NCI-H2227 (cell line): ENCODE measurements around the gene SMIM24.
"Not testable (repeated sequence)": the region's sequence is repeated elsewhere in the genome, so short reads cannot be mapped to it uniquely, and the experiment has no call there.

Experiments
- DNase-seq: peaks from one replicate; lab custom pipeline; 2025; ENCODE audit not compliant: unreplicated experiment; lab: John Stamatoyannopoulos, UW

The SMIM24 gene

GRCh38 chr19:3457528-3458228 is 22.6 kb downstream of the SMIM24 start:
- no peak for DNase-seq

- no peak for DNase-seq
Measured at GRCh38 chr19:3456925-3457527, 23.3 kb downstream of the SMIM24 start.

GRCh38 chr19:3455960-3456601 is 24.2 kb downstream of the SMIM24 start:
- no peak for DNase-seq

- no peak for DNase-seq
Measured at GRCh38 chr19:3455393-3455955, 24.9 kb downstream of the SMIM24 start.

- DNase-seq, result no peak
Measured at GRCh38 chr19:3454656-3455392, 25.5 kb downstream of the SMIM24 start.

GRCh38 chr19:3453840-3454239 is 26.5 kb downstream of the SMIM24 start:
- DNase-seq, result no peak

- not testable (repeated sequence) for DNase-seq
Measured at GRCh38 chr19:3452942-3453214, 27.4 kb downstream of the SMIM24 start.

- no peak for DNase-seq
Measured at GRCh38 chr19:3452171-3452941, 28.0 kb downstream of the SMIM24 start.

- DNase-seq, result no peak
Measured at GRCh38 chr19:3451451-3451866, 28.9 kb downstream of the SMIM24 start.

- DNase-seq, result no peak
Measured at GRCh38 chr19:3450796-3451411, 29.4 kb downstream of the SMIM24 start.

- DNase-seq, result no peak
Measured at GRCh38 chr19:3448616-3449334, 31.6 kb downstream of the SMIM24 start.

- DNase-seq, result not testable (repeated sequence)
Measured at GRCh38 chr19:3446657-3447056, 33.7 kb downstream of the SMIM24 start.

- DNase-seq, result no peak
Measured at GRCh38 chr19:3444695-3445234, 35.6 kb downstream of the SMIM24 start.

- DNase-seq, result peak; percentile 81
Measured at GRCh38 chr19:3443840-3444694, 36.3 kb downstream of the SMIM24 start.

- no peak for DNase-seq
Measured at GRCh38 chr19:3442487-3443071, 37.7 kb downstream of the SMIM24 start.

- no peak for DNase-seq
Measured at GRCh38 chr19:3441986-3442329, 38.4 kb downstream of the SMIM24 start.

- no peak for DNase-seq
Measured at GRCh38 chr19:3441089-3441985, 39.0 kb downstream of the SMIM24 start.
